ENCODE measurements around the gene SCAMP4. TPM values are rescaled to one million over a fixed set of nuclear protein-coding genes. Genes with fewer than 3 reads are reported as not detected.

Gene SCAMP4
- total and polyA plus RNA-seq, 2 experiments from 2014 or later = 69.3 to 89.8 TPM

- Histone ChIP-seq H3K9me2 (replicated peaks; ENCODE audit: insufficient read depth) (no peaks in the 10 kb centered on the region), H2AFZ (no peak overlapping the region), H3K4me1 (ENCODE audit: insufficient read depth) (no peaks in the 10 kb centered on the region), H3K36me3 (replicated peaks; ENCODE audit: insufficient read depth, low read depth) (no peaks in the 10 kb centered on the region), H3K27me3 (no peaks in the 10 kb centered on the region), H3K4me2 (no peak overlapping the region), H4K20me1 (ENCODE audit: insufficient read depth, poor library complexity, severe bottlenecking) (peaks cover 37% of the 10 kb centered on the region), H3K79me2 (peaks cover 52% of the 10 kb centered on the region), H3K9me3 (ENCODE audit: low read depth) (no peaks in the 10 kb centered on the region), H3K27ac (no peak overlapping the region), H3K4me3 (no peak overlapping the region)
- no peak for DNase-seq (ENCODE audit: low spot score)
- TF ChIP-seq EZH2phosphoT487 (IDR thresholded peaks at IDR 0.05; ENCODE audit: low read depth, severe bottlenecking, unreplicated experiment) (no peak), EZH2 (IDR thresholded peaks at IDR 0.05; ENCODE audit: borderline replicate concordance) (no peak), CTCF (IDR thresholded peaks at IDR 0.05; ENCODE audit: poor library complexity) (no peak)
- WGBS (ENCODE audit: low lambda C conversion rate, missing lambda C conversion rate) = 93% methylated on average over 40 of the region's 42 CpGs
These were observed 56.0 kb downstream of the SCAMP4 start for GRCh38 chr19:1961000-1961883.

GRCh38 chr19:1962674-1963073 is 57.5 kb downstream of the SCAMP4 start:
- H3K27me3 ChIP-seq = no peaks in the 10 kb centered on the region
- WGBS (ENCODE audit: low lambda C conversion rate, missing lambda C conversion rate) = 98% methylated on average over 23 of the region's 23 CpGs
- H3K4me2 ChIP-seq = no peak overlapping the region
- no peak overlapping the region for H2AFZ ChIP-seq
- peaks cover 49% of the 10 kb centered on the region for H3K79me2 ChIP-seq
- H3K4me1 ChIP-seq (ENCODE audit: insufficient read depth) = no peaks in the 10 kb centered on the region
- H3K9me3 ChIP-seq (ENCODE audit: low read depth) = no peaks in the 10 kb centered on the region
- H4K20me1 ChIP-seq (ENCODE audit: insufficient read depth, poor library complexity, severe bottlenecking) = peaks cover 30% of the 10 kb centered on the region
- H3K36me3 ChIP-seq (replicated peaks; ENCODE audit: insufficient read depth, low read depth) = no peaks in the 10 kb centered on the region
- DNase-seq (ENCODE audit: low spot score) = no peak
- H3K4me3 ChIP-seq = no peak overlapping the region
- no peak for TF ChIP-seq EZH2 (IDR thresholded peaks at IDR 0.05; ENCODE audit: borderline replicate concordance)
- no peak for TF ChIP-seq EZH2phosphoT487 (IDR thresholded peaks at IDR 0.05; ENCODE audit: low read depth, severe bottlenecking, unreplicated experiment)
- TF ChIP-seq CTCF (IDR thresholded peaks at IDR 0.05; ENCODE audit: poor library complexity) = no peak
- H3K9me2 ChIP-seq (replicated peaks; ENCODE audit: insufficient read depth) = no peaks in the 10 kb centered on the region
- H3K27ac ChIP-seq = no peak overlapping the region

- no peak overlapping the region for H2AFZ ChIP-seq
- H3K4me3 ChIP-seq = no peak overlapping the region
- H3K9me2 ChIP-seq (replicated peaks; ENCODE audit: insufficient read depth) = no peaks in the 10 kb centered on the region
- H3K27me3 ChIP-seq = no peaks in the 10 kb centered on the region
- H4K20me1 ChIP-seq (ENCODE audit: insufficient read depth, poor library complexity, severe bottlenecking) = peaks cover 18% of the 10 kb centered on the region
- DNase-seq (ENCODE audit: low spot score) = no peak
- no peaks in the 10 kb centered on the region for H3K9me3 ChIP-seq (ENCODE audit: low read depth)
- 92% methylated on average over 22 of the region's 26 CpGs for WGBS (ENCODE audit: low lambda C conversion rate, missing lambda C conversion rate)
- H3K4me1 ChIP-seq (ENCODE audit: insufficient read depth) = no peaks in the 10 kb centered on the region
- H3K4me2 ChIP-seq = no peak overlapping the region
- no peak for TF ChIP-seq CTCF (IDR thresholded peaks at IDR 0.05; ENCODE audit: poor library complexity)
- TF ChIP-seq EZH2 (IDR thresholded peaks at IDR 0.05; ENCODE audit: borderline replicate concordance) = no peak
- no peak for TF ChIP-seq EZH2phosphoT487 (IDR thresholded peaks at IDR 0.05; ENCODE audit: low read depth, severe bottlenecking, unreplicated experiment)
- no peaks in the 10 kb centered on the region for H3K36me3 ChIP-seq (replicated peaks; ENCODE audit: insufficient read depth, low read depth)
- H3K79me2 ChIP-seq = peaks cover 37% of the 10 kb centered on the region
- no peak overlapping the region for H3K27ac ChIP-seq
These were observed 61.9 kb downstream of the SCAMP4 start for GRCh38 chr19:1967087-1967608.

Measured in hepatocyte (in vitro differentiated cells).